ENCODE measurements around the gene DOP1A. TPM values are rescaled to one million over a fixed set of nuclear protein-coding genes. Genes with fewer than 3 reads are reported as not detected.

Gene DOP1A
- total RNA-seq, 1 experiment from 2014 or later = 17.0 TPM

DNA sequence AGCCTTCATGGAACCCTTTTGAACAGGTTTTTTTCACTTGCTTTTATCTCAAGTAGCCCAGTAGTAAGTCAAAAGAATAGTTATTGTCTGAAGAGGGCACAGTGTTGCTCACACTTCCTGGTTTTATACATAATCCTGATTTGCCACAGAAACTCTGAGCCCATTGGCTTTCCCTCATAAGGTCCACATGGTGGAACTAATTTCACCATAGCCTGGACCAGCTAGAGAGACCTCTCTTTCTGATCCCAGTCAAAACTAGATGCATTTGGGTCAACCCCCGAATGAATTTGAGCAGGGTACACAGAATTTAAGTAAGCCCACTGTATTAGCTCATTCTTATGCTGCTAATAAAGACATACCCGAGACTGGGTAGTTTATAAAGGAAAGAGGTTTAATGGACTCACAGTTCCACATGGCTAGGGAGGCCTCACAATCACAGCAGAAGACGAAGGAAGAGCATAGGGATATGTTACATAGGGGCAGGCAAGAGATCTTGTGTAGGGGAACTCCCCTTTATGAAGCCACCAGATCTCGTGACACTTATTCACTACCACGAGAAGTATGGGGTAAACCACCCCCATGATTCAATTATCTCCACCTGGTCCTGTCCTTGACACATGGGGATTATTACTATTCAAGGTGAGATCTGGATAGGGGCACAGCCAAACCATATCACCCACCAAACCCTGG, 131.8 kb downstream of the DOP1A start:
- no peak overlapping the region for H2AK5ac ChIP-seq (ENCODE audit: insufficient read length, low read length)
- H3K79me1 ChIP-seq (ENCODE audit: insufficient read depth, low read depth, low read length, poor library complexity, severe bottlenecking) = no peaks in the 10 kb centered on the region
- H2AFZ ChIP-seq (ENCODE audit: low read length) = no peak overlapping the region
- no peaks in the 10 kb centered on the region for H3K79me2 ChIP-seq (ENCODE audit: insufficient read depth, low read length)
- no peak overlapping the region for H3T11ph ChIP-seq (ENCODE audit: low read length)
- H4K20me1 ChIP-seq (ENCODE audit: control insufficient read depth, insufficient read depth, insufficient read length) = no peaks in the 10 kb centered on the region
- no peaks in the 10 kb centered on the region for H3K9me3 ChIP-seq (ENCODE audit: control insufficient read depth, low read depth, low read length)
- Mint-ChIP-seq H3K36me3 (ENCODE audit: insufficient read depth in 1 of 3, low read depth in 3 of 3) (peaks cover 10 to 30% (median 24%) of the 10 kb centered on the region in 3 experiments; a peak in 6 of 7 replicates), H3K9me3 (no peaks in the 10 kb centered on the region), H3K4me3 (no peak overlapping the region), H3K27me3 (ENCODE audit: low read depth) (no peaks in the 10 kb centered on the region), H3K4me1 (peaks cover 6 to 7% of the 10 kb centered on the region in 2 experiments), H3K27ac (no peak overlapping the region; a peak in 1 of 7 replicates)
- H2BK120ac ChIP-seq (ENCODE audit: low read depth, low read length, poor library complexity, severe bottlenecking) = no peak overlapping the region
- no peak overlapping the region for H3K27ac ChIP-seq (ENCODE audit: insufficient read length, low read depth, low read length)
- no peak overlapping the region for H4K8ac ChIP-seq (replicated peaks; ENCODE audit: insufficient read length, low read depth, low read length)
- no peak overlapping the region for H3K4me2 ChIP-seq (ENCODE audit: insufficient read depth, insufficient read length, low read length)
- no peak overlapping the region for H3K9ac ChIP-seq (ENCODE audit: extremely low read depth, insufficient read length, low read length)
- H2BK12ac ChIP-seq (ENCODE audit: insufficient read length, low read depth, low read length) = no peak overlapping the region
- no peak overlapping the region for H3K56ac ChIP-seq (ENCODE audit: insufficient read length, low read depth, low read length)
- no peak overlapping the region for H3K23ac ChIP-seq (ENCODE audit: insufficient read length, low read depth, low read length)
- H2BK15ac ChIP-seq (ENCODE audit: low read depth, low read length) = no peak overlapping the region
- H2BK5ac ChIP-seq (ENCODE audit: insufficient read length, low read length) = no peak overlapping the region
- H3K4ac ChIP-seq (ENCODE audit: low read depth, low read length) = no peak overlapping the region
- no CpG with 5 or more reads among the region's 5 CpGs for WGBS (ENCODE audit: extremely low coverage, insufficient read length, low lambda C conversion rate)
- no peak overlapping the region for H4K91ac ChIP-seq (ENCODE audit: insufficient read length, low read depth, low read length)
- H3K23me2 ChIP-seq (ENCODE audit: insufficient read length, low read depth, low read length, poor library complexity, severe bottlenecking) = peaks cover 1% of the 10 kb centered on the region
- no peak overlapping the region for H4K5ac ChIP-seq (ENCODE audit: insufficient read length, low read depth, low read length)
- no peak overlapping the region for H3K18ac ChIP-seq (ENCODE audit: insufficient read length, low read depth, low read length)
- TF ChIP-seq, protein P1, sequence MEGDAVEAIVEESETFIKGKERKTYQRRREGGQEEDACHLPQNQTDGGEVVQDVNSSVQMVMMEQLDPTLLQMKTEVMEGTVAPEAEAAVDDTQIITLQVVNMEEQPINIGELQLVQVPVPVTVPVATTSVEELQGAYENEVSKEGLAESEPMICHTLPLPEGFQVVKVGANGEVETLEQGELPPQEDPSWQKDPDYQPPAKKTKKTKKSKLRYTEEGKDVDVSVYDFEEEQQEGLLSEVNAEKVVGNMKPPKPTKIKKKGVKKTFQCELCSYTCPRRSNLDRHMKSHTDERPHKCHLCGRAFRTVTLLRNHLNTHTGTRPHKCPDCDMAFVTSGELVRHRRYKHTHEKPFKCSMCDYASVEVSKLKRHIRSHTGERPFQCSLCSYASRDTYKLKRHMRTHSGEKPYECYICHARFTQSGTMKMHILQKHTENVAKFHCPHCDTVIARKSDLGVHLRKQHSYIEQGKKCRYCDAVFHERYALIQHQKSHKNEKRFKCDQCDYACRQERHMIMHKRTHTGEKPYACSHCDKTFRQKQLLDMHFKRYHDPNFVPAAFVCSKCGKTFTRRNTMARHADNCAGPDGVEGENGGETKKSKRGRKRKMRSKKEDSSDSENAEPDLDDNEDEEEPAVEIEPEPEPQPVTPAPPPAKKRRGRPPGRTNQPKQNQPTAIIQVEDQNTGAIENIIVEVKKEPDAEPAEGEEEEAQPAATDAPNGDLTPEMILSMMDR (conservative IDR thresholded peaks at IDR 0.05) = no peak
- no peak for DNase-seq
- no peaks in the 10 kb centered on the region for H3K27me3 ChIP-seq (ENCODE audit: insufficient read depth, low read length)
- no peak overlapping the region for H2BK20ac ChIP-seq (ENCODE audit: low read depth, low read length, poor library complexity, severe bottlenecking)
- no peak overlapping the region for H3K14ac ChIP-seq (ENCODE audit: insufficient read depth, low read length)
- H3K4me1 ChIP-seq (ENCODE audit: insufficient read depth, low read length) = no peaks in the 10 kb centered on the region; the same call in 1 of the 2 replicates

Data from H9 (cell line).